HG03039 (cell line): Measurements from ENCODE around the gene PHEX.
A peak's percentile ranks its signal among the peaks of the same experiment; 100 is the strongest.
"Not testable (repeated sequence)": the region's sequence is repeated elsewhere in the genome, so short reads cannot be mapped to it uniquely, and the experiment has no call there.

Experiments
- ATAC-seq: cut with Tn5 transposase; IDR thresholded peaks from one replicate; pipeline ENCODE4 v1.9.1; 2021; ENCODE audit warnings: mild to moderate bottlenecking, moderate library complexity; ENCODE audit not compliant: unreplicated experiment

PHEX gene

DNA sequence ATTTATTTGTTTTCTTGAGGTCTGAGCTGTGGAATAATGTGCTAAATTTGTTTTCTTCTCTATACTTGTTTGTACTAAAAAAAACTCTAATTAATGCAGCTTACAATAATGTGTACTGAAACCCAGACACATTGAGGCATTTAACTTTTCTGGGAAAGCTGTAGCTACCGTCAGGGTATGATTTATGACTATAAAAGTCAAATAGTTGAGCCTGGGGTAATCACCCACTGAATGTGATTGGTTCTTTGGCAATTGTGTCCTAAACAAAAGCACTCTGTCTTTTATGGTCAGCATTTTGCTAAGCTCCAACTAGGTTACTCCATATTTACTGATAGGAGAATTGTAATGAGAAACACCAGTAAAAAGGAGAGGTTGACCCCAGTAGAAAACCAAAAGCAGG, 174.7 kb downstream of the PHEX start:
- ATAC-seq: no peak

DNA sequence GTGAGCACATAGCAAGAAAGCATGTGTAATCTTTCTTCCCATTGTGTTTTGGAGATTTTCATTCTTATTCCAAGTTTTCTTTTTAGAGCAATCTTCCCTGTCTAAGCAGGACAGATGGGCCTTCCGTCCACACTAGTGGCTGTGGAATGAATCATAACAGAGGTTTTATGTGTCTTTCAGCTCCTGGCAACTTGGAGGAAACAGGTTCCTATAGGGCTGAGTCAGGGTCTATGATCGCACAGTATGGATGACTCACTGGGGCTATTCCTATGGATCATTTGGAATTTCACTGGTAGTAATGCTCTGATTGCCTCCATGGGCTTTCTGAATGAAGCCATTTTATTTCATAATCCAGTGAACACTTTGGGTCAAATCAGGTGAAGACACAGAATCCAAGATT, 188.8 kb downstream of the PHEX start:
- ATAC-seq: no peak

DNA sequence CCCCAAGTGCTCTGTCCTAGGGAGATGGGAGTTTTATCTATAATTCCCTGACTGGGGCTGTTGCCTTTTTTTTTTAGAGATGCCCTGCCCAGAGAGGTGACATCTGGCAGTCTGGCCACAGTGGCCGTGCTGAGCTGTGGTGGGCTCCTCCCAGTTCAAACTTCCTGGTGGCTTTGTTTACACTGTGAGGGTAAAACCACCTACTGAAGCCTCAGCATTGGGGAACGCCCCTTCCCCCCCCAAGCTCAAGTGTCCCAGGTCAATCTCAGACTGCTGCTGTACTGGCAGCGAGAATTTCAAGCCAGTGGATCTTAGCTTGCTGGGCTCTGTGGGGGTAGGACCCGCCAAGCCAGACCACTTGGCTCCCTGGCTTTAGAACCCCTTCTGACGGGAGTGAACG, 202.3 kb downstream of the PHEX start:
- ATAC-seq: no peak

DNA sequence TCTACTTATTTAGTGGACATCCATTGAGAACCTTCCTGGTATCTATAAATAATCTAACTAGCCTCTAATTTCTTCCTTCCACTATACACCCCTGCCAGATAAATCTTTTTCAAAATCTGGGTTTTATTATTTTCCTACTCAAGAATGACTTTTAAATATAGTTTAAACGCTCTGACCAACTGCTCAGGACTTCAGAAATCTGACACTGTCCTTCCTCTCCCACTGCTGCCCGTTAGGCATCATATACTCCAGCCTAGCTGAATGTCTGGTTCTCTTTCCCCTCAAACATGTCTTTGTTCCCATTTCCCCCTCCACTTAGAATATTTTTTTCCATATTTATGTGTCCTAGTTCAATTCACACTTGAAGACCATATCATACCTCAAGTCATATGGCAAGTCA, 205.4 kb downstream of the PHEX start:
- no peak for ATAC-seq

DNA sequence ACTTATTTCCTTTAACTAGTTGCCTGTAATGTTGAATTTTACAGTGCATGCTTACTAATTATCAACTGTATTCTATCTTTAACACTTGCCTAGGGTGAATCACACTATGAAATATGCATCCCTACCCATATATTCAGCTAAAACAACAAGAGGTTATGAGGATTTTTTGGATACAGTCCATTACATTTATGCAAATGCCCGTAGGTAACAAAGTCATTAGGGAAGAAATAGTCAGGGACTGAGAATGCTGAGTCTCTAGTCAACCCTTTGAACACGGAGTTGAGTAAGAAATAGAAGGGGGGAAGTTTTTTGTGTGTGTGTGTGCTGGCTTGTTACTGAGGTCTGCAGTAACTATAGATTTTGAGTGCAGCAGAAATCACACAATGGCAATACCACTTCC, 214.5 kb downstream of the PHEX start:
- ATAC-seq: no peak

DNA sequence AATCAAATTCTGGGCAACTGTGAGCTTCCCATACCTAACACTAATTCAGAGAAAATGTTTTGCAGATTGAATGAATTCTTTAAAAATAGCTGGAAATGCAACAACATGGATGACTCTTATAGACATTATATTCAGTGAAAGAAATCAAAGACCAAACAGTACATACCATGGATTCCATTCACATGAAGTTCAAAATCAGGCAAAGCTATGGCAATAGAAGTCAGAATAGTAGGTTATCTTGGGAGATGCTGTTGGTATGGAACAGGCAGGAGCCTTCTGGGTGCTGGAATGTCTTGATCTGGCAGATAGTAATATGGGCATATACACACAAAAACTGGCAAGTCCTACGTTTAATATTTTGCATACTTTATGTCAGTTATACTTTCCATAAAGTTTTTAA, 215.0 kb downstream of the PHEX start:
- no peak for ATAC-seq

DNA sequence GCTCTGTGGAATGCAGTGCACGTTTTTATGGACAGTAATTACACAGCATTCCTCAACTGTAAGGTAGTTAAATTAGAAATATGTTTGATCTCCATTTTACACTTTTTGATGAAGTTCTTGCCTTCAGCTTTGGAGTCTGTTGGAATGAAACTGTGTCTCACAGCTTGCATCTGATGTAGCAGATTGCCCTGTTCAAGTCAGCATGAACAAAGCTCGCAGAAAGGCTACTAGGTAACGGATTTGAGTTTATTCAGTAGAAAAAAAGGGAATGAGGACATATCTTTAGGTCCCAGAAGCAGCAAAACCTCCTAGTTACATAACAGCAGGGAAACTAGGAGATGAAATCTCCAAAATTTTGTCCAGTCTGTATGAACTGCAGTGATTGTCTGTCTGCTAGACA, 216.3 kb downstream of the PHEX start:
- no peak for ATAC-seq

DNA sequence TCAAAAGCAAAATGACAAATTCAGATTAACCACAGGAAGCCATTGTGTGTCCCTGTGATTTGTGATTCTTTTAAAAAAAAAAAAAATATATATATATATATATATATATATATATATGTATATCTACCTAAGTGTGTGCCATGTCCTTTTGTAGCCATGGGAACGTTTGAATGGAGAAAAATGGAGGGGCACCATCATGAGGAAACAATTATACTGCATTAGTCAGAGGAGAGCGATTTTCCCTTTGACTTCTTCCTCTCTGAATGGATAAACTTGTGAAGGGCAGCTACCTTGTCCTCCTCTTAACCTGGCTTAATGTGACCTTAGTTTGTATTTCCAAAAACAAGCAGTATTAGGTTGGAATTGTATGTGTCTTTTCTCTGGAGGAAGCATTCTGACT, 217.2 kb downstream of the PHEX start:
- no peak for ATAC-seq

DNA sequence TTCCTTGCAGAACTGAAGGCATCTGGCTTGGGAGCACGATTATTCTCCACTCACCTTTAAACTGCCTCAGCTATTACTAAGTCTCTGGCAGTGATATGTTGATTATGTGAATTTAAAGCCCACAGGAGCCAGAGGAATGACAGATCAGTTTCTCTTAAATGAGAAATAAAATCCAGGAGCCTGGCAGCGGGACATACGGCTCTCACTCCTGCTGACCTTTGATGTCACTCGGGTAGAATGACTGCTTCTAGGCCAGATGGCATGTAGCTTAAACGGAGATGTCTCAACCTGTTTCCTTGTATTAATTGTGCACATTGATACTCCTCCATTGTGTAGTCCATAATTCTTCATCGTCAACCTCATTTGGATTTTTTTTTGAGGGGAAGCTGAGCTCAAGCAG, 236.6 kb downstream of the PHEX start:
- ATAC-seq: no peak

DNA sequence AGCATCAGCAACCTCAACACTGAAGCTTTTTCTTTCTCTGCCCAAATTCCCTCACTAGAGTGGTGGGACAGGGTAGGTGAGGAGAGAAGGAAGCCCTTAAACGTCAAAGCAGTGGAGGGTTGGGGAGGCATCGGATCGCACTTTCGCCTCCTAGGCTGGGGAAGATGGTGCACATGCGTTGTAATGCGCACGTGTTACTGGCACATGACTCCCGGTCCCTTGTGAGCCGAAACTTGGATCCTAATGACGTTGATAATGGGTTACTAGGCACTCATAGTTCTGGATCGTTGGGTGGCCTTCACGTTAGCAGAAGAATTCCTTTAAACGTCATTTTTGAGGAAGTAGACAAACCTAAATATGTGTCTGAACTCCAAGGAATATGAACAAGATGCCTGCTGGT, 240.5 kb downstream of the PHEX start, which contains the start of gene CBLL2:
CBLL2 (plus strand) TSS at position 301 of the 400 bp plus-strand sequence; CDS start at position 380, 79 bp downstream.
- ATAC-seq: no peak

DNA sequence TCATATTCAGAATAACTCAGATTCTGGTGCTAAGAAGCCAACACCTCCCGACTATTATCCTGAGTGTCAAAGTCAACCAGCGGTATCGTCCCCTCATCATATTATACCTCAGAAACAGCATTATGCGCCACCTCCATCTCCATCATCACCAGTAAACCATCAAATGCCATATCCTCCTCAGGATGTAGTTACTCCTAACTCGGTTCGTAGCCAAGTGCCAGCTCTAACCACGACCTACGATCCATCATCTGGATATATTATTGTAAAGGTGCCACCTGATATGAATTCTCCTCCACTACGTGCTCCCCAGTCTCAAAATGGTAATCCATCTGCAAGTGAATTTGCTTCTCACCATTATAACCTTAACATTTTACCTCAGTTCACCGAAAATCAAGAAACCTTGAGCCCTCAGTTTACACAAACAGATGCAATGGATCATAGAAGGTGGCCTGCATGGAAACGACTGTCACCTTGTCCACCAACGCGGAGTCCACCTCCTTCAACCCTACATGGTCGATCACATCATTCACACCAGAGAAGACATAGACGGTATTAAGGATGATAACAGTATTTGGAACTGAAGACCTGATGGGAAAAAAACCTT, 241.7 kb downstream of the PHEX start:
- no peak for ATAC-seq

DNA sequence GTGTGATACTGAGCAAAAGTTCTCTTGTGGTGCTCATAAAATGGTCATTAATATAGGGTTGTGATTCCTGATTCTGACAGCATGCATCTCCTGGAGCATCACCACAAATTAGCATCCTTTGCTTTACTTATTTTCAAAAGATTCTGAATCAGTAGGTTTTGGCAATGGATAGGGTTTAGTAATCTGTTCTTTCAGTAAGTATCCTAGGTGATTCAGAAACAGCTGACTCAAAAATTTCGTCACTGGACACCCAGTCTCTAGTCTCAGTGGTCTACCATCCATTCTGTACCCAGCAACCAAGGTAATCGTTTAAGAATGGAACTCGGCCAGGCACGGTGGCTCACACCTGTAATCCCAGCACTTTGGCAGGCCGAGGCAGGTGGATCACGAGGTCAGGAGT, 244.7 kb downstream of the PHEX start:
- no peak for ATAC-seq

DNA sequence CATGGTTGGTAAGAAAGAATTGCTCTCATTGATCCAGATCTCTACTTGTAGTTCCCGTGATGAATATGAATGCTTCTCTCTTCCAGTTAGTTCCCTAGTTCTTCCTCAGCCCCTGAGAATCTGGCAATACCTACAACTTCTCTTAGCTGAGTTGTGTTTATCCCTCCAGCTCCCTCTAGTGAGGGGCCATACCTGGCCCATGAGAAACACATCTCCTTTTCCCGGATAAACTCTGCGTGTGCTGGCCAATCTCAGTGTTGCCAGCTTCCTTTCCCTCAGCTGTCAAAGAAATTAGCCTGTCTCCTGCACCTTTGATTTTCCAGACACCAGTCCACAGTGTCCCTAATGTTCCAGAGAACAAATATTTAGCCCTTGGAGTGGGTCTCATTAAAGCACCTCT, 246.2 kb downstream of the PHEX start:
- no peak for ATAC-seq

DNA sequence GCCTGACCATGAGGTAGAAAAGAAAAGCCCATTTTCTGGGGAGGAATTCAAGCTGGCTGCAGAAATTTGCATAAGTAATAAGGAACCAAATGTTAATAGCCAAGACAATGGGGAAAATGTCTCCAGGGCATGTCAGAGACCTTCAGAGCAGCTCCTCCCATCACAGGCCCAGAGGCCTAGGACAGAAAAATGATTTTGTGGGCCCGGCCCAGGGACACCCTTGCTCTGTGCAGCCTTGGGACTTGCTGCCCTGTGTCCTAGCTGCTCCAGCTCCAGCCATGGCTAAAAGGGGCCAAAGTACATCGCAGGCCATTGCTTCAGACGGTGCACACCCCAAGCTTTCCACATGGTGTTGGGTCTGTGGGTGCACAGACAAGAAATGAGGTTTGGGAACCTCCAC, 257.1 kb downstream of the PHEX start:
- not testable (repeated sequence) for ATAC-seq

DNA sequence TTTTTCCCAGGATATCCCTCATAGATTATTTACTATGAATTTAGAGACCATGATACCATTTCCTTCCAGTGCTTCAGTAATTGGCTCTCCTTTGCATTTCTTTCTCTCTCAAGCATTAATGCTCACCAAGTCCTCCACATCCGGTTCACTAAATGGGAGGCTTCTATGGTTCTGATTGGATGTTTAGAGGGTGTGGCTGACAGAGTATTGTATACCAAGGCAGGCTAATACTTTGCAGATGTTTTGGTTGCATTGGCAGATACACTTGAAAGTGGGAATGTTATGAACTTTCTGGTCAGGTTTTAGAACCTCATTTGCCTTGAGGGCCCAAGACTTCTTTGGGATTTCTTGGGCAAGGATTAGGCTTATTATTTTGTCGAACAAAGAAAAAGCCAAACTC, 264.7 kb downstream of the PHEX start:
- ATAC-seq: no peak

DNA sequence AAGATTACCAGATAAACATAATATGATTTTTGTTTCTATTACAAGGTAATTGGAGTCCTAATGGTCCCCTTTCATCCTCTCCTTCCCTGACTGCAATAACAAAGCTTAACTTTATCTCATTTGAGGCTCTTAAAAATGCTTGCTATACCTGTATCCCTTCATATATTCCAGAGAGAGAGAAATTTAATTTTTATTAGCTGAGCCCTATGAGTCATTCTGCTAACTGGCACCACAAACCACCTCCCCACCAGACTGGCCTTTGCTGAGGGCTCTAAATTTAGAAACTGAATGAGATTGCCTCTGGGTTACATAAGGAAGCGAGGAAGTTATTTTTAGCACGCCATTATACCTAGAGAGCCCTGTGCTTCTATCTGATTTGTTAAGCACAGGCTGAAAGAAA, 268.0 kb downstream of the PHEX start:
- peak; percentile 65 for ATAC-seq
